Ascending aorta (tissue), 2 donors: ENCODE data around the gene AP5Z1. TPM values are rescaled to one million over a fixed set of nuclear protein-coding genes. Genes with fewer than 3 reads are reported as not detected.

Experiments
- DNase-seq, 2 donors: peaks; one replicate each; pipeline ENCODE4 v3.0.0-alpha.2; 2019; ENCODE audit warnings: low spot score in 2 of 2
- H3K27ac ChIP-seq, 2 donors: fragments of 200-600 bp; sonication (generic); one replicate each; pipeline ENCODE4 v1.5.1; 2016 to 2017; ENCODE audit warnings: mild to moderate bottlenecking in 1 of 2
- H3K27me3 ChIP-seq: fragments of 200-600 bp; sonication (generic); one replicate; pipeline ENCODE4 v1.5.1; 2017
- H3K36me3 ChIP-seq, 2 donors: fragments of 200-600 bp; sonication (generic); one replicate each; pipeline ENCODE4 v1.5.1; 2016
- H3K4me1 ChIP-seq, 2 donors: fragments of 200-600 bp; sonication (generic); one replicate each; pipeline ENCODE4 v1.5.1; 2016 to 2017; ENCODE audit warnings: mild to moderate bottlenecking in 1 of 2
- H3K4me3 ChIP-seq, 2 donors: fragments of 200-600 bp; sonication (generic); one replicate each; pipeline ENCODE4 v1.5.1; 2016 to 2017; ENCODE audit warnings: mild to moderate bottlenecking in 1 of 2
- H3K9me3 ChIP-seq, 2 donors: fragments of 200-600 bp; sonication (generic); one replicate each; pipeline ENCODE4 v1.5.1; 2016
- intact Hi-C: fragments of 100-400 bp; cut with DNase I; formaldehyde crosslinking; loops from one replicate; pipeline ENCODE4 v1.15.1; 2023
- total RNA-seq: library from RNA; depleted of rRNA; stranded (reverse); fragments of >200 nt; gene quantifications from one replicate; pipeline ENCODE4 v1.1.0, GENCODE V29; 2016
- TF ChIP-seq, protein P1 (sequence below), 3 experiments: fragments of 200-600 bp in 2 of 3; fragments of 450-650 bp in 1 of 3; sonication (generic) in 2 of 3; IDR thresholded peaks; one replicate each; pipeline ENCODE4 v1.5.1; 2016 to 2019; ENCODE audit warnings: antibody characterized with exemption in 3 of 3, mild to moderate bottlenecking in 1 of 3, moderate library complexity in 1 of 3

Gene AP5Z1
- total RNA-seq, 1 donor from 2014 or later, result 115 TPM

DNA sequence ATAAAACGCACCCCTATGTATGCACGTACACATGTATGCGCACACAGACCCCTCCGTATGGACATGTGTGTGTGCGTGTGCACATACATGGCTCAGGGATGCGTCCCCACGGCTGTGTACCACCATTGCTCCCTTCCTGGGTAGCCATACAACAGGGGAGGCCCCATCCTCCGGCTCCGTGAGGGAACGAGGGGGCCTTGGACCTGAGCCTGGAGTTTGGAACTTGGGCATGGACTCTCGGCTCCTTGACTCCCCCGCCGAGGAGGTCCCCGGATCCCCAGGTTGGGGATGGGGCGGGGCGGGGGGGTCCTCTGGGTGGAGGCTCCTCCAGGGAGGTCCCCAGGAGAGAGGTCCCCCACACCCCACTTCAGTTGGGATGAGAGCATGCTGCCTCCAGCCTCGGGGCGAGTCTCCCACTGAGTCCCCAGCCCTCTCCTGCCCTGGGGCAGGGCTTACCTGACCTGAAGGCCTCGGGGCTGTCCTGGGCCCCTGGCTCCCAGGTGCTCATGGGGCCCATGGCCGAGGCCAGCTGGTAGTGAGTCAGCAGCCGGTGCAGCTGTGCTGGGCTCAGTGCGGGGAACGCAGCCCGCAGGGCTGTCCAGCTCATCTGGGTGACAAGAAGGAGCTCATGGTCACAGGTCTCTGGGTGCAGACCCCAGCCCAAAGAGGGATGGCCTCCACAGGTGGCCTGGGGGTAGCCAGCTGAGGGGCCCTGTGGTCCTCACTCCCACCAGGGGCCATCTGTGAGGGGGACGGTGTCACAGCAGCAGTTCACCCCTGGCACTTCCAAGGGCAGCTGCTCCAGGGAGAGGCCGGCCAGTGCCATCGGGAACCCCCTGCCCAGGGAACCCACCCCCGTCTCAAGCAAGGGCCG is 29.9 kb downstream of the AP5Z1 start:
- intact Hi-C loops, result no loop called here
- Histone ChIP-seq H3K27me3 (no peaks in the 10 kb centered on the region), H3K9me3 (no peaks in the 10 kb centered on the region), H3K4me3 (no peak overlapping the region), H3K4me1 (no peaks in the 10 kb centered on the region), H3K27ac (no peak overlapping the region), H3K36me3 (no peaks in the 10 kb centered on the region)
- TF ChIP-seq, protein P1, sequence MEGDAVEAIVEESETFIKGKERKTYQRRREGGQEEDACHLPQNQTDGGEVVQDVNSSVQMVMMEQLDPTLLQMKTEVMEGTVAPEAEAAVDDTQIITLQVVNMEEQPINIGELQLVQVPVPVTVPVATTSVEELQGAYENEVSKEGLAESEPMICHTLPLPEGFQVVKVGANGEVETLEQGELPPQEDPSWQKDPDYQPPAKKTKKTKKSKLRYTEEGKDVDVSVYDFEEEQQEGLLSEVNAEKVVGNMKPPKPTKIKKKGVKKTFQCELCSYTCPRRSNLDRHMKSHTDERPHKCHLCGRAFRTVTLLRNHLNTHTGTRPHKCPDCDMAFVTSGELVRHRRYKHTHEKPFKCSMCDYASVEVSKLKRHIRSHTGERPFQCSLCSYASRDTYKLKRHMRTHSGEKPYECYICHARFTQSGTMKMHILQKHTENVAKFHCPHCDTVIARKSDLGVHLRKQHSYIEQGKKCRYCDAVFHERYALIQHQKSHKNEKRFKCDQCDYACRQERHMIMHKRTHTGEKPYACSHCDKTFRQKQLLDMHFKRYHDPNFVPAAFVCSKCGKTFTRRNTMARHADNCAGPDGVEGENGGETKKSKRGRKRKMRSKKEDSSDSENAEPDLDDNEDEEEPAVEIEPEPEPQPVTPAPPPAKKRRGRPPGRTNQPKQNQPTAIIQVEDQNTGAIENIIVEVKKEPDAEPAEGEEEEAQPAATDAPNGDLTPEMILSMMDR (IDR thresholded peaks at IDR 0.05), result no peak
- DNase-seq, result no peak

DNA sequence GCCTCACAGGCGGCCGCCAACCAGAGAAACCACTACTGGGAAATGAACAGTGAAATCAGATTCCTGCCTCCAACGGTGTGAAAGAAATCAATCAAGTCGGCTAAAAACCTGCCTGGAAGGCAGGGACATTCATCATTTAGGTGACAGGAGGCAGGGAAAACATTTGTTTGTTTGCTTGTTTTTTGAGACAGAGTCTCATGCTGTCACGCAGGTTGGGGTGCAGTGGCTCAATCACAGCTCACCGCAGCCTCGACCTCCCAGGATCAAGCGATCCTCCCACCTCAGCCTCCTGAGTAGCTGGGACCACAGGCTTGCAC is 30.5 kb downstream of the AP5Z1 start:
- Histone ChIP-seq H3K36me3 (no peaks in the 10 kb centered on the region), H3K27me3 (no peaks in the 10 kb centered on the region), H3K4me3 (no peak overlapping the region), H3K27ac (no peak overlapping the region), H3K9me3 (no peaks in the 10 kb centered on the region), H3K4me1 (no peaks in the 10 kb centered on the region)
- TF ChIP-seq, protein P1 (IDR thresholded peaks at IDR 0.05), result no peak
- intact Hi-C loops, result no loop called here
- no peak for DNase-seq

DNA sequence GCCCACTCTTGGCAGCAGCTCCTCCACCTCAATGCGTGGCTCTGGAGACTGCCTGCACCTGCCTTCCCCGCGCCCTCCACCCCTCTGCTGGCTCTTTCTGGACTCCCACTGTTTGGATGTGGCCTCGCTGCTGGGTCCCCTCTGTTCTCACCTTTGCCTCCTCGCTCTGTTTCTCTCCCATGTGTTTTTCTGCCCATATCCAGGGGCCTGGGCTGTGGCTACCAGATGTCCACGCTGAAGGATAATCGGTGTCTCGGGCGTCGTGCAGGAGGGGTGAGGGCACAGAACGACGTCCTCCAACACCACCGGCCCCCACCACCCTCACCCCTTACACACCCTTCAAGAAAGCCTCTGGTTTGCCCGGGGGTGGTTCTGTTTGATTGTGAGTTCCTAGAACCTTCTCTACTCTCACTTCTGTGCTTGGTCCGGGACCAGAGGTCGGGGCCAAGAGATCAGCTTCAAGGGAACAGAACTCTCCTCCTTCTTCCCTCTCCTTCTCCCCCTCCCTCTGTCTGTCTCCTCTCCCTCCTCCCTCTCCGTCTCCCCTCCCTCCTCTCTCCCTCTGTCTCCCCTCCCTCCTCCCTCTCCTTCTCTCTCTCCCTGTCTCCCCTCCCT is 31.7 kb downstream of the AP5Z1 start:
- Histone ChIP-seq H3K27me3 (no peaks in the 10 kb centered on the region), H3K4me1 (no peaks in the 10 kb centered on the region), H3K36me3 (no peaks in the 10 kb centered on the region), H3K9me3 (no peaks in the 10 kb centered on the region), H3K27ac (no peak overlapping the region), H3K4me3 (no peak overlapping the region)
- intact Hi-C loops, result no loop called here
- DNase-seq, result no peak
- TF ChIP-seq, protein P1 (IDR thresholded peaks at IDR 0.05), result no peak

DNA sequence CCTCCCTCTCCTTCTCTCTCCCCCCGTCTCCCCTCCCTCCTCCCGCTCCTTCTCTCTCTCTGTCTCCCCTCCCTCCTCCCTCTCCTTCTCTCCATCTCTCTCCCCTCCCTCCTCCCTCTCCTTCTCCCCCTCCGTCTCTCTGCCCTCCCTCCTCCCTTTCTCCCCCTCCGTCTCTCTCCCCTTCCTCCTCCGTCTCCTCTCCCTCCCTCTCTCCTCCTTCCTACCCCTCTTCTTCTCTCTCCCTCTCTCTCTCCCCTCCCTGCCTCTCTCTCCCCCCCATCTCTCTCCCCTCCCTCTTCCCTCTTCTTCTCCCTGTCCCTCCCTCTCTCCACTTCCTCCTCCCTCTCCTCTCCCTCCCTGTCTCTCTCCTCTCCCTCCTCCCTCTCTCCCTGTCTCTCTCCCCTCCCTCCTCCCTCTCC is 32.2 kb downstream of the AP5Z1 start:
- DNase-seq, result no peak
- H3K27me3 ChIP-seq, result no peaks in the 10 kb centered on the region
- no peaks in the 10 kb centered on the region for H3K36me3 ChIP-seq
- no peaks in the 10 kb centered on the region for H3K9me3 ChIP-seq
- TF ChIP-seq, protein P1 (IDR thresholded peaks at IDR 0.05), result no peak
- no peak overlapping the region for H3K27ac ChIP-seq
- no peaks in the 10 kb centered on the region for H3K4me1 ChIP-seq
- no peak overlapping the region for H3K4me3 ChIP-seq
- intact Hi-C loops, result no loop called here

DNA sequence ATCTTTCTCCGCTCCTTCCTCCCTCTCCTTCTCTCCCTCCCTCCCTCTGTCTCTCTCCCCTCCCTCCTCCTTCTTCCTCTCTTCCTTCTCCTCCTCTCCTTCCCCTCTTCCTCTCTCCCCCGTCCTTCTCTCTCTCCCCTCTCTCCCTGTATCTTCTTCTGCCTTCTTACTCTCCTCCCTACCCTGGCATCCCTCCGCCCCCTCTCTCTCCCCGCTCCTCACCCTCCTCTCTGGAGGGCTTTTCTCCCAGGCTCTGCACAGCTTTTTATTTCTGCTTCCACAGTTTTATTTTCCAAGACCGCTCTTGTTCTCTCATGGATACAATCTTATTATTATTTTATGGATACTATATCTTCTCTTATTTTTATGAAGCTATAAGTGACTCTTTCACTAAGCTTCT is 32.6 kb downstream of the AP5Z1 start:
- TF ChIP-seq, protein P1 (IDR thresholded peaks at IDR 0.05), result no peak
- Histone ChIP-seq H3K27ac (no peak overlapping the region), H3K4me1 (no peaks in the 10 kb centered on the region), H3K9me3 (no peaks in the 10 kb centered on the region), H3K27me3 (no peaks in the 10 kb centered on the region), H3K4me3 (no peak overlapping the region), H3K36me3 (no peaks in the 10 kb centered on the region)
- intact Hi-C loops, result no loop called here
- no peak for DNase-seq
